Measurements from ENCODE around the gene MOV10L1.

Gene MOV10L1

DNA sequence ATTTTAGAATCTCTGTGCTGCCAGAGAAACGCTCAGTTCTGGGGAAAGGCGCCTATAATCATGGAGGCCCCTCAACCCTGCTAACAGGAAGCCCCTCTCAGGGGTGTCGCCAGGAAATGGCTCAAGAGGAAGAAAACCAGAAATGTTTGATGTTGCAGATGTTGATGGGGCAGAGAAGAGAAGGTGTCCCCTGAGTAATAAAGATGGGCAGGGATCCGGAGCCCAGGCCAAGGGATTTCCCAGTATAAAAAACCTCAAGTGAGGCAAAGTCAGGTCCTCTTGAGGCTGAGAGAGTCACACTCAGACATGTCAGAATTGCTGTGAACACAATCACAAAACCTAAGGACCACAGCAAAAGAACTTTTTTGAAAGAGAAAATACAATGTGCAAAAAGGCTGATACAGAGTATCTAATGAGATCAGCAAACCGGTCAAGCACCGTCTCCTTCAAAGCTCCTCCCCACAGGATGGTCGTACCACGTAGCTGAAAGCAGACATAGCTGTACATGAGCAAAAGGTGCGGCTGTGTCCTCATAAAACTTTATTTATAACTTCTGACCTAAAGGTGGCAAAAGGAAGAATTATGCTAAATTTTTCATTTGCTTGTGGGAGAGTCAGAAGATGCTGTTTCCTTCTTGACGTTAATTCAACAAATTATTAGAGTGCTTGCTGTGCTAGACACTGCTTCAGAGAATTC, 12.2 kb downstream of the MOV10L1 start:
- DNase-seq: no peak

- no peak for DNase-seq
These were observed 13.1 kb downstream of the MOV10L1 start for GRCh38 chr22:50102946-50103345.

GRCh38 chr22:50104141-50104544, 14.3 kb downstream of the MOV10L1 start:
- no peak for DNase-seq

DNA sequence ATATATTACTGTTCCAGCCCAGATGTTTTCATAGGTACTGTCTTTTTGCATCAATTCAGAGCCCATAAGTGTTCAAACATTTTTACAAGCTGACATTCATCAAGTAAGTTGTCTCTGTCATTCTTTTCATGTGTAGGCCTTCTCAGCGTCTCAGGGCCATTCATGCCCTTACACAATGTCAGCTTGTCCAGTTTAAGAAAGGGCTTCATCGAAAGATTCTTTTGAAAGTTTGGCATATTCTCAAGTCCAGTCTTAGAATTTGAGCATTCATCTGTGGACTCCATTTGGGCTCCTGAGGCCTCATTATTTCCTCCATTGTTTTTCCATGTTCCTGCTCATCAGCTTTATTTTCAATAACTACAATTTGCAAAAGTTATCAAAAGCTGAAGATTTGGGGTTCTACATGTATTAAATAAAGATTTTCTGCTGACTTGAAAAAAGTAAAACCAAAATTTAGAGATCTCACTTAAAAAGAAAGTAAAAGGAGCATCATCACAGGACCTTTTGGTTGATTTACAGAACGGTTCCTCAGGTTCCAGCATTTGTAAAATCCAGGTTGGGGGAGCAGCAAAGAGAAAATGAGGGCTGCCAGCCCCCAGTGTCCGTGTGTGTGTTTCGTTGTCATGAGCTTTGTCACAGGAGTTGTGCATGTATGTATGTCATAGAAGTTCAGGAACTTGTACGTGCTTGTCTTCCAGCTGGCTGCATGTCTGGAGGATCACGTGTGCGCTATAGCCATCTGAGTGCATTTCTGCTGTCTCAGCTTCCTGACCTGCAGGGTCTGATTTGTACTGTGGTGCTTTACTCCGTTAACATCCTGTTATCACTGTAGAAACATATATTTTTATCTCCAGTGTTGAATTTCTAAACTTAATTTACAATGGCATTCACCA, 15.6 kb downstream of the MOV10L1 start:
- no peak for DNase-seq

DNA sequence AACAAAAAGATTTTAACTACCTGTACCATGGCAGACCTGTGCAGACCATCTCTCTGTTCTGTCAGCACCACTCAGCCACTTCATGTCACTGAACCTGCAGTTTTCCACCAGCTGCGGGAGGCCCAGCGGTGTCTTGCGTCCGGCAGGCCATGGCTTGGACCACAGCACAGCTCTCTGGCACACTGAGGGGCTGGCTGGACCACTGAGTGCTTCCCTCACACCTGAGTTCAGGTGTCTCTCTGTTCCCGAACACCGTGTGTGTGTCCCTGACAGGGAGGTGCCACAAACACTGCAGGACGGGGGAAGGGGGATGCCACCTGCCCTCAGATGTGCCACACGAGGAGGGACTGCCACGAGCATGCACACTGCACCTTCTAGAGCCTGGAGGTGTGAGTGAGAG, 17.7 kb downstream of the MOV10L1 start:
- DNase-seq: no peak

GRCh38 chr22:50111056-50111455, 21.2 kb downstream of the MOV10L1 start:
- DNase-seq: no peak

DNA sequence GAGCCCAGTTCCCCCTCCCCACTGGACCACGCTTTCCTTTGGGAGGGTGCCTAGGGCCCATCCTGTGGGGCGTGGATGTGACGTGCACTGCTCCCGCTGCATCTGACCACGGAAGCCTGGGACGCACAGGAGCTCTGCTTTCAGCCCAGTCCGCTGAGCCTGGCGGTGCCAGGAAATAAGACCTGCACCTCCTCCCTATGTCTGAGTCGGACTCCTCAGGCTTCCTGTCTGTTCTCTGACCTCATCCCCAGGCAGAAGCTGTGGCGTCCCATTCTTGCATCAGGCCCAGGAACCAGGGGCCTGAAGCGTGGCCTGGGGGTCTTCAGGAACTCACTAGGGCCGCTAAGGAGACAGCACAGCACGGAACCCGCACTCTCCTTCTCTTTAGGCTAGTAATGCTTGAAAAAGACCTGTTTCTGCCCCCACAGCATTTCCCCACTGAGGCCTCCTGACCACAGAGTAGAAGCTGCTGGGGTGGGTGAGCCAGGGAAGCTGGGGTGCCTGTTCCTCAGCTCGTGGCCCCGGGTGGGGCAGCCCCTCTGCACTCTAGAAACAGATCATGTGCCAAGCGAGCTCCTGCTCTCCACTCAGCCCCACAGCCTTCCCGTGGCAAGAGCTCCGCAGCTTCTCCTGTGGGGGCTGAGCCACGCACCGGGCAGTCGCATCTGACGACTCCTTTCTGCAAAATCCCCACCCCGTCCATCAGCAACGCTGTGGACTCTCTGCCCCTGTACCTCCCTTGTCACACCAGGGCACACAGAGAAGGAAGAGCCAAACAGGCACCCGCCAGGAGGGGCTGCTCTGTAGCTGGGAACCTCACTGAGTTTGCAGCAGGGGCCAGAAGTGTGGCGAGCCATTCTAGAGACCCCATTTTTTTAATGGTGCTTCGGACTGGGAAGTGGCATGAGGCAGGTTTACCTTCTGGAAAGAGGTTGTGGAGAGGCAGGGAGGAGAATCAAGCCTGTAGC, 22.6 kb downstream of the MOV10L1 start:
- DNase-seq: peak in 1 of 56 donors; percentile 27

DNA sequence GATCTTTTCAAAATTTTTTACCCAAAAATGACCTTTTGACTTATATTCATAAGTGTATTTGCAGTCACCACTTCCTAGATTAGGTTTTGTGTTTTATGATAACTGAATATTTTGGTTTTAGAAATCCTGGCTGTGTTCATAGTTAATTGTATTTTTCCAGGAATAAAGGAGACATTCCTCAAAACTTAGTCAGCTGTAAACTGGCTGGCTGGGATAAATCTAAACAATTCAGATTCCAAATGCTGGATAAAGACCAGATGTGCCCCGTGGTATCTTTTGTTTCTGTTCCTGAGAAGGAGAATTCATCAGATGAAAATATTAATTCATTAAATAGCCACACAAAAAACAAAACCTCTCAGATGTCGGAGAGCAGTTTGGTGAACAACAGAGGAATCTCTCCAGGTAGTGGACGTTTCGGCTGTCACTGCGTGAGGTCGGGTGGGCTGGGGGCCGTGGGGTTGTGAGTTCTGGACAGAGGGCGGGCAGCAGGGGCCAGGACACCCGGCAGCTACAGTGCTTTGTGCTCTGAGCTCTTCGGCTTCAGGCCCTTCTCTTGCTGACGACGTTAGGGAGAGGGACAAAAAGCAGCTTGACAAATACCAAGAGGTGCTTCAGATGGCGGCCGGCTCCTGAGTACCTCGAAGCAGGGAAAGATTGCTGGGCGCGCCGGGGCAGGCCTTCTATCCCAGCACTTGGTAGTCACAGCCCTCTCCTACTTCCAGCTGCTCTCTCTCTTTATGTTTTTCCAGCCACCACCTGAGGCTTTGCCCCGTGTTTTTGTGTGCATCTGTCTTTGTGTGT, 24.6 kb downstream of the MOV10L1 start:
- DNase-seq: no peak

- no peak for DNase-seq
These were observed 25.9 kb downstream of the MOV10L1 start for GRCh38 chr22:50115693-50116092.

DNA sequence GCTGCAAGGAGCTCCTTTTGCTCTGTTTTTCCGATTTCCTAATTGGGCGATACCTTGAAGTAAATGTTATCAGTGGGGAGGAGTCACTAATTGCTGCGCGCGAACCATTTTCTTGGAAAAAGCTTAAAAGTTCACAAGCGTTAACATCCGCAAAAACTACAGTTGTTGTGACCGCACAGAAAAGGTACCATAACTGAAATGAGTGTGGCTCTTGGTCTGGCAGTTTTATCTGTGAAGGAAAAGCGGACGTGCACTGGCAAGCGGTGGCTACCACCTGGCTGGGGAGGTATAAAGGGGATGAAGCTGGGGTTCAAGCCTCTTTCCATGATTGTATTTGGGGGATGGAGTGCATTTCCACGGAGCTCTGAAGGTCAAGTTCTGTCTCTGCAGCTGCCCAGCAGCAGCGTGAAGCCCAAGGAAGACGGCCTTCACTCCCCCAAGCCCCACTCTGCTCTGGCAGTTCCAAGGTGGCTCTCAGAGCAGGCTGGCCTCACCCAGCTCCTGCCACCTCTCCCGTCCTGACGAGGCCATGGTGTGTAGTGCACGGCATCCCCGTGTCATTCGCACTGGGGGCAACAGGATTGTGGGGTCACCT, 27.5 kb downstream of the MOV10L1 start:
- no peak for DNase-seq

- no peak for DNase-seq
These were observed 28.3 kb downstream of the MOV10L1 start for GRCh38 chr22:50118129-50118528.

- no peak for DNase-seq
These were observed 28.9 kb downstream of the MOV10L1 start for GRCh38 chr22:50118557-50119168.

- DNase-seq: no peak
These were observed 29.5 kb downstream of the MOV10L1 start for GRCh38 chr22:50119169-50119767.

DNA sequence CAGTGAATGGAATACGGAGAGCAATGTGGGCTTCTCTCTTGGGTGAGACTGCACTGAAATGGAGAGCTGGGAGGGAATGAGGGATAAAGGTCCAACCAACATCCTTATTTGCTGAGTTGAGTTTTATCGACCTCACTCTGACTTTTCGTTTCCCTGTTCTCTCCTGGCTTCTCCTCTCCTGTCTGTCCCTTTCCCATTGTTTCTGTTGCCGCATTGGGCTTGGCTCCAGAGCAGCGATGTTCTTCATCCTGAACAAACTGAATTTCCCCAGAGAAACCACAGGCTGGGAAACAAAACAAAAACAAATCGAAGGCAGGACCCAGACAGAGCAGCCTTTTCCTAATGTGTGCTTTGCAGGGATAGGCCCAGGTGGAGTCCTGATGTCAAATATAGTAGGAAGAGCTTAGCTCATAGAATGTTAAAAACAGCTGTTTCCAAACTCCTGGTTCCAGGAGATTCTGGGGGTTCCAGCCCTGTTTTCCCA, 30.0 kb downstream of the MOV10L1 start:
- DNase-seq: no peak

DNA sequence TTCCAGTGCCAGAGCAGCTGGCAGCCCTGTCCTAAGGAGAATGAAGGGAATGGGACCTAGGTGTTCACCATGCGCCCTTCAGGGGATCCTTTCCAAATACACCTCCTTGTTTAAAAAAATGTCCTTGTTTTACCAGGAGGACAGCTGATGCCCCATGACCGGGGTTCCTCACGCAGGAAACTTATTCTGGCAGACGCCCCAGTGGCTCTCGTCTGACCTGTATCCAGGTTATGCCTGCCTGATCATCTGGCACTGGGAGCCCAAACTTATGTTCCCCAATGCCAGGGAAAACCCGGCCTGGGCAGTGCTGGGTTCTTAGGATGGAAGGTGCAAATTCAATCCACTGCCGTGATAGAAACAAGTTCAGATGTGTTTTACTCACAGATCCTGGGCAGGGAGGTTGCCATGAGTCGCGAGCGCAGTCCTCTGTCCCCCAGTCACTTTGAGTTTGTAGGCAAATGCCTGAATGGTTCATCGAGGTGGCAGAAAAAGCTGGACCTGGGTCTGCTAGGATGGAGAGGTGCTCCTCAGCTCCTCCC, 31.5 kb downstream of the MOV10L1 start:
- DNase-seq: no peak

DNA sequence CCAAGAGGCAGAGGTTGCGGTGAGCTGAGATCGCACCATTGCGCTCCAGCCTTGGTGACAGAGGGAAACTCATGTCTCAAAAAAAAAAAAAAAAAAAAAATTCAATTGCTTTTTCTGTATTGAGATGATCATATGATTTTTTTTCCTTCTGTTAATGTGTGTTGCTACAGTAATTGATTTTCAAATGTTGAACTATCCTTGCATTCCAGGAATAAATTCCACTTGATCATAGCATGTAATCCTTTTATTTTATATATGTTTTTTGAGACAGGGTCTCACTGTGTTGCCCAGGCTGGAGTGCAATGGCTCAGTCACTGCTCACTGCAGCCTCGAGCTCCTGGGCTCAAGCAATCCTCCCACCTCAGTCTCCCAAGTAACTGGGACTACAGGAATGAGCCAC, 33.3 kb downstream of the MOV10L1 start:
- DNase-seq: no peak

GRCh38 chr22:50125029-50125428, 35.2 kb downstream of the MOV10L1 start:
- no peak for DNase-seq

- DNase-seq: no peak
These were observed 39.4 kb downstream of the MOV10L1 start for GRCh38 chr22:50129121-50129736.

All from nucleus accumbens (tissue), 56 donors.